ENCODE results near the gene RPGR. TPM values are rescaled to one million over a fixed set of nuclear protein-coding genes. Genes with fewer than 3 reads are reported as not detected.

The RPGR gene
- total and polyA plus RNA-seq, 2 experiments from 2014 or later, result 7.4 to 36.3 TPM

DNA sequence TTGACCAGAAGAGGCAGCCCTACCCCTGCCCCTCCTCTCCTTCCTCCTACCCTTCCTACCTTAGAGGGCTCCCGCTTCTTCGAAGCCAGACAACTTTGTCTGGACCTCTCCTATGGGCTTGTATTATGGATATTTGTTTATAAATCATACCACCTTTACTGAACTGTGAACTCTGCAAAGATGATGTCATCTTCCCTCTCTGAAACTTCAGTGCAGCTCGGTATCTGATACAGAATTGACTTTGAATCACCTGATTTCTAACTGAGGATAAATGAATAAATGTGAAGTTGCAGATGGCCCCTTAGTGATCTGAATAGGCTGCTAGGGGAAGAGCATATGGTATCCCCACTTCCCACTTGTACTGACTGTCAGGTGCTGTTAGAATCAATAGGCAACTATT, 24.0 kb upstream of the RPGR start (continued):
- TF ChIP-seq, protein P1, sequence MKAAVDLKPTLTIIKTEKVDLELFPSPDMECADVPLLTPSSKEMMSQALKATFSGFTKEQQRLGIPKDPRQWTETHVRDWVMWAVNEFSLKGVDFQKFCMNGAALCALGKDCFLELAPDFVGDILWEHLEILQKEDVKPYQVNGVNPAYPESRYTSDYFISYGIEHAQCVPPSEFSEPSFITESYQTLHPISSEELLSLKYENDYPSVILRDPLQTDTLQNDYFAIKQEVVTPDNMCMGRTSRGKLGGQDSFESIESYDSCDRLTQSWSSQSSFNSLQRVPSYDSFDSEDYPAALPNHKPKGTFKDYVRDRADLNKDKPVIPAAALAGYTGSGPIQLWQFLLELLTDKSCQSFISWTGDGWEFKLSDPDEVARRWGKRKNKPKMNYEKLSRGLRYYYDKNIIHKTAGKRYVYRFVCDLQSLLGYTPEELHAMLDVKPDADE (IDR thresholded peaks at IDR 0.05), result no peak
- TF ChIP-seq STAT1 (IDR thresholded peaks at IDR 0.05; ENCODE audit: unreplicated experiment), result no peak
- TF ChIP-seq EZH2 (IDR thresholded peaks at IDR 0.05; ENCODE audit: low read depth, unreplicated experiment), result no peak
- no peak for TF ChIP-seq CREB1 (CRISPR knock-in tag; IDR thresholded peaks at IDR 0.05; ENCODE audit: low read depth)

DNA sequence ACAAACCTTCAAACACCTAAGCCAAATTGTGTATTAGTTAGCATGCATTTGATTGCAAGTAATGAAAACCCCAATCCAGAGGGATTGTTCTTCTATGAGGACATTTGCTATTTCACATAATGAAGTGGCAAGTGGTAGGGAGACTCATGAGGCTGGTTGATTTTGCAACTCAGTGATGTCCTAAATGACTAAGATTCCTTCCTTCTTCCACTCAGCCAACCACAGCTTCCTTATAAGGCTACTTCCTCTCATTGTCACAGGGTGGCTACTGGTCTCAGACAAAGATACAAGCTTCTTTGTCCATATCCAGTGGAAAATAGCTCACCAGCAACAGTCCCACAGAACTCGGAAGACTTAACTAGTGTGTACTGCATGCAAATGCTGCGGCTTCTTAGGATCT, 19.8 kb upstream of the RPGR start:
- H3K27me3 ChIP-seq (ENCODE audit: insufficient read depth), result no peaks in the 10 kb centered on the region
- Mint-ChIP-seq H3K4me1 (no peaks in the 10 kb centered on the region; the same call in 1 of the 3 replicates), H3K36me3 (ENCODE audit: low read depth) (no peaks in the 10 kb centered on the region; the same call in 2 of the 3 replicates), H3K9me3 (no peaks in the 10 kb centered on the region), H3K27ac (no peak overlapping the region), H3K27me3 (ENCODE audit: insufficient read depth, low read depth, poor library complexity) (peaks cover 6% of the 10 kb centered on the region), H3K4me3 (no peak overlapping the region)
- ATAC-seq, result no peak; the same call in 2 of the 3 replicates
- no peaks in the 10 kb centered on the region for H3F3A ChIP-seq (replicated peaks; ENCODE audit: low read depth)
- no peaks in the 10 kb centered on the region for H4K20me1 ChIP-seq (replicated peaks; ENCODE audit: insufficient read depth)
- no peak overlapping the region for H2AFZ ChIP-seq
- no peaks in the 10 kb centered on the region for H3K9me2 ChIP-seq (ENCODE audit: insufficient read depth)
- no peaks in the 10 kb centered on the region for H3K4me1 ChIP-seq (ENCODE audit: insufficient read depth)
- H3K4me3 ChIP-seq, result no peak overlapping the region
- H3K4me2 ChIP-seq, result no peak overlapping the region
- peak; percentile 2 for DNase-seq (ENCODE audit: low spot score)
- H3K79me2 ChIP-seq (replicated peaks; ENCODE audit: insufficient read depth), result no peaks in the 10 kb centered on the region
- no peak overlapping the region for H3K27ac ChIP-seq (ENCODE audit: low read depth)
- H3K36me3 ChIP-seq (ENCODE audit: insufficient read depth), result no peaks in the 10 kb centered on the region
- no peak for TF ChIP-seq ZNF114 (CRISPR knock-in tag; IDR thresholded peaks at IDR 0.05)
- no peak for TF ChIP-seq POLR2AphosphoS5 (IDR thresholded peaks at IDR 0.05; ENCODE audit: low read depth)
- TF ChIP-seq NANOG (IDR thresholded peaks at IDR 0.05; ENCODE audit: borderline replicate concordance), result no peak
- TF ChIP-seq, protein P2, sequence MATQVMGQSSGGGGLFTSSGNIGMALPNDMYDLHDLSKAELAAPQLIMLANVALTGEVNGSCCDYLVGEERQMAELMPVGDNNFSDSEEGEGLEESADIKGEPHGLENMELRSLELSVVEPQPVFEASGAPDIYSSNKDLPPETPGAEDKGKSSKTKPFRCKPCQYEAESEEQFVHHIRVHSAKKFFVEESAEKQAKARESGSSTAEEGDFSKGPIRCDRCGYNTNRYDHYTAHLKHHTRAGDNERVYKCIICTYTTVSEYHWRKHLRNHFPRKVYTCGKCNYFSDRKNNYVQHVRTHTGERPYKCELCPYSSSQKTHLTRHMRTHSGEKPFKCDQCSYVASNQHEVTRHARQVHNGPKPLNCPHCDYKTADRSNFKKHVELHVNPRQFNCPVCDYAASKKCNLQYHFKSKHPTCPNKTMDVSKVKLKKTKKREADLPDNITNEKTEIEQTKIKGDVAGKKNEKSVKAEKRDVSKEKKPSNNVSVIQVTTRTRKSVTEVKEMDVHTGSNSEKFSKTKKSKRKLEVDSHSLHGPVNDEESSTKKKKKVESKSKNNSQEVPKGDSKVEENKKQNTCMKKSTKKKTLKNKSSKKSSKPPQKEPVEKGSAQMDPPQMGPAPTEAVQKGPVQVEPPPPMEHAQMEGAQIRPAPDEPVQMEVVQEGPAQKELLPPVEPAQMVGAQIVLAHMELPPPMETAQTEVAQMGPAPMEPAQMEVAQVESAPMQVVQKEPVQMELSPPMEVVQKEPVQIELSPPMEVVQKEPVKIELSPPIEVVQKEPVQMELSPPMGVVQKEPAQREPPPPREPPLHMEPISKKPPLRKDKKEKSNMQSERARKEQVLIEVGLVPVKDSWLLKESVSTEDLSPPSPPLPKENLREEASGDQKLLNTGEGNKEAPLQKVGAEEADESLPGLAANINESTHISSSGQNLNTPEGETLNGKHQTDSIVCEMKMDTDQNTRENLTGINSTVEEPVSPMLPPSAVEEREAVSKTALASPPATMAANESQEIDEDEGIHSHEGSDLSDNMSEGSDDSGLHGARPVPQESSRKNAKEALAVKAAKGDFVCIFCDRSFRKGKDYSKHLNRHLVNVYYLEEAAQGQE (IDR thresholded peaks at IDR 0.05; ENCODE audit: unreplicated experiment), result no peak
- TF ChIP-seq JUNB (IDR thresholded peaks at IDR 0.05; ENCODE audit: unreplicated experiment), result no peak
- TF ChIP-seq EZH2 (IDR thresholded peaks at IDR 0.05; ENCODE audit: low read depth, unreplicated experiment), result no peak
- TF ChIP-seq, protein P1 (IDR thresholded peaks at IDR 0.05), result no peak
- no peak for TF ChIP-seq CREB1 (CRISPR knock-in tag; IDR thresholded peaks at IDR 0.05; ENCODE audit: low read depth)
- TF ChIP-seq STAT1 (IDR thresholded peaks at IDR 0.05; ENCODE audit: unreplicated experiment), result no peak
- TF ChIP-seq, protein P3, sequence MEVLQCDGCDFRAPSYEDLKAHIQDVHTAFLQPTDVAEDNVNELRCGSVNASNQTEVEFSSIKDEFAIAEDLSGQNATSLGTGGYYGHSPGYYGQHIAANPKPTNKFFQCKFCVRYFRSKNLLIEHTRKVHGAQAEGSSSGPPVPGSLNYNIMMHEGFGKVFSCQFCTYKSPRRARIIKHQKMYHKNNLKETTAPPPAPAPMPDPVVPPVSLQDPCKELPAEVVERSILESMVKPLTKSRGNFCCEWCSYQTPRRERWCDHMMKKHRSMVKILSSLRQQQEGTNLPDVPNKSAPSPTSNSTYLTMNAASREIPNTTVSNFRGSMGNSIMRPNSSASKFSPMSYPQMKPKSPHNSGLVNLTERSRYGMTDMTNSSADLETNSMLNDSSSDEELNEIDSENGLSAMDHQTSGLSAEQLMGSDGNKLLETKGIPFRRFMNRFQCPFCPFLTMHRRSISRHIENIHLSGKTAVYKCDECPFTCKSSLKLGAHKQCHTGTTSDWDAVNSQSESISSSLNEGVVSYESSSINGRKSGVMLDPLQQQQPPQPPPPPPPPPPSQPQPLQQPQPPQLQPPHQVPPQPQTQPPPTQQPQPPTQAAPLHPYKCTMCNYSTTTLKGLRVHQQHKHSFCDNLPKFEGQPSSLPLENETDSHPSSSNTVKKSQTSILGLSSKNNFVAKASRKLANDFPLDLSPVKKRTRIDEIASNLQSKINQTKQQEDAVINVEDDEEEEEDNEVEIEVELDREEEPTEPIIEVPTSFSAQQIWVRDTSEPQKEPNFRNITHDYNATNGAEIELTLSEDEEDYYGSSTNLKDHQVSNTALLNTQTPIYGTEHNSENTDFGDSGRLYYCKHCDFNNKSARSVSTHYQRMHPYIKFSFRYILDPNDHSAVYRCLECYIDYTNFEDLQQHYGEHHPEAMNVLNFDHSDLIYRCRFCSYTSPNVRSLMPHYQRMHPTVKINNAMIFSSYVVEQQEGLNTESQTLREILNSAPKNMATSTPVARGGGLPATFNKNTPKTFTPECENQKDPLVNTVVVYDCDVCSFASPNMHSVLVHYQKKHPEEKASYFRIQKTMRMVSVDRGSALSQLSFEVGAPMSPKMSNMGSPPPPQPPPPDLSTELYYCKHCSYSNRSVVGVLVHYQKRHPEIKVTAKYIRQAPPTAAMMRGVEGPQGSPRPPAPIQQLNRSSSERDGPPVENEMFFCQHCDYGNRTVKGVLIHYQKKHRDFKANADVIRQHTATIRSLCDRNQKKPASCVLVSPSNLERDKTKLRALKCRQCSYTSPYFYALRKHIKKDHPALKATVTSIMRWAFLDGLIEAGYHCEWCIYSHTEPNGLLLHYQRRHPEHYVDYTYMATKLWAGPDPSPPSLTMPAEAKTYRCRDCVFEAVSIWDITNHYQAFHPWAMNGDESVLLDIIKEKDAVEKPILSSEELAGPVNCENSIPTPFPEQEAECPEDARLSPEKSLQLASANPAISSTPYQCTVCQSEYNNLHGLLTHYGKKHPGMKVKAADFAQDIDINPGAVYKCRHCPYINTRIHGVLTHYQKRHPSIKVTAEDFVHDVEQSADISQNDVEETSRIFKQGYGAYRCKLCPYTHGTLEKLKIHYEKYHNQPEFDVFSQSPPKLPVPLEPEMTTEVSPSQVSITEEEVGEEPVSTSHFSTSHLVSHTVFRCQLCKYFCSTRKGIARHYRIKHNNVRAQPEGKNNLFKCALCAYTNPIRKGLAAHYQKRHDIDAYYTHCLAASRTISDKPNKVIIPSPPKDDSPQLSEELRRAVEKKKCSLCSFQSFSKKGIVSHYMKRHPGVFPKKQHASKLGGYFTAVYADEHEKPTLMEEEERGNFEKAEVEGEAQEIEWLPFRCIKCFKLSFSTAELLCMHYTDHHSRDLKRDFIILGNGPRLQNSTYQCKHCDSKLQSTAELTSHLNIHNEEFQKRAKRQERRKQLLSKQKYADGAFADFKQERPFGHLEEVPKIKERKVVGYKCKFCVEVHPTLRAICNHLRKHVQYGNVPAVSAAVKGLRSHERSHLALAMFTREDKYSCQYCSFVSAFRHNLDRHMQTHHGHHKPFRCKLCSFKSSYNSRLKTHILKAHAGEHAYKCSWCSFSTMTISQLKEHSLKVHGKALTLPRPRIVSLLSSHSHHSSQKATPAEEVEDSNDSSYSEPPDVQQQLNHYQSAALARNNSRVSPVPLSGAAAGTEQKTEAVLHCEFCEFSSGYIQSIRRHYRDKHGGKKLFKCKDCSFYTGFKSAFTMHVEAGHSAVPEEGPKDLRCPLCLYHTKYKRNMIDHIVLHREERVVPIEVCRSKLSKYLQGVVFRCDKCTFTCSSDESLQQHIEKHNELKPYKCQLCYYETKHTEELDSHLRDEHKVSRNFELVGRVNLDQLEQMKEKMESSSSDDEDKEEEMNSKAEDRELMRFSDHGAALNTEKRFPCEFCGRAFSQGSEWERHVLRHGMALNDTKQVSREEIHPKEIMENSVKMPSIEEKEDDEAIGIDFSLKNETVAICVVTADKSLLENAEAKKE (CRISPR knock-in tag; IDR thresholded peaks at IDR 0.05), result no peak
- no peak for TF ChIP-seq EZH2phosphoT487 (IDR thresholded peaks at IDR 0.05; ENCODE audit: unreplicated experiment)
